Left lung (tissue), 10 donors: ENCODE data around the gene EVA1A. TPM values are rescaled to one million over a fixed set of nuclear protein-coding genes. Genes with fewer than 3 reads are reported as not detected.

Experiments used
- ATAC-seq: fragments of 200-7000 bp; cut with Tn5 transposase; one replicate; pipeline ENCODE4 v1.9.1; 2020; ENCODE audit warnings: moderate library complexity
- DNase-seq, 4 donors: peaks; one replicate each; pipeline ENCODE4 v3.0.0-alpha.2; 2013 to 2020
- H3K27ac ChIP-seq, 2 donors: fragments of 200-600 bp; sonication (generic) in 1 of 2; one replicate each; pipeline versions ENCODE4 v1.5.0 to v1.8.0; 2020 to 2021
- H3K27me3 ChIP-seq, 2 donors: fragments of 200-600 bp; sonication (generic) in 1 of 2; one replicate each; pipeline versions ENCODE4 v1.5.0 to v1.8.0; 2020 to 2021
- H3K36me3 ChIP-seq, 2 donors: fragments of 200-600 bp; sonication (generic) in 1 of 2; one replicate each; pipeline versions ENCODE4 v1.5.0 to v1.8.0; 2020 to 2021
- H3K4me1 ChIP-seq, 2 donors: fragments of 200-600 bp; one replicate each; pipeline ENCODE4 v1.8.0; 2021
- H3K4me3 ChIP-seq, 2 donors: fragments of 200-600 bp; sonication (generic) in 1 of 2; one replicate each; pipeline versions ENCODE4 v1.5.0 to v1.8.0; 2020 to 2021; ENCODE audit warnings: mild to moderate bottlenecking in 1 of 2
- H3K9me3 ChIP-seq, 2 donors: fragments of 200-600 bp; sonication (generic) in 1 of 2; one replicate each; pipeline versions ENCODE4 v1.5.0 to v1.8.0; 2020 to 2021
- CTCF ChIP-seq, 2 donors: fragments of 200-600 bp; sonication (generic) in 1 of 2; IDR thresholded peaks; one replicate each; pipeline versions ENCODE4 v1.5.0 to v1.8.0; 2021; ENCODE audit warnings: antibody characterized with exemption in 2 of 2
- intact Hi-C, 2 donors: fragments of 100-400 bp; cut with DNase I; formaldehyde crosslinking; loops; one replicate each; pipeline versions ENCODE4 v1.11.2 to v1.14.2; 2022
- polyA plus RNA-seq, 6 donors: library from polyadenylated mRNA; unstranded; fragments of 120-200 nt; gene quantifications; one replicate each; pipeline ENCODE4 v1.2.1, GENCODE V29; 2013; ENCODE audit not compliant: insufficient read length in 6 of 6
- total RNA-seq, 2 donors: library from RNA; stranded (reverse); fragmentation: NEBNext Ultra II Directional; extraction: Animal tissue kit (Norgen Biotek cat#: 25700); gene quantifications; one replicate each; pipeline ENCODE4 v1.2.1, GENCODE V29; 2021
- donor health status: DM: no; HTN: yes; CAD: no.
- donor health status: DM: no; HTN: no; CAD: no.

EVA1A gene
- total and polyA plus RNA-seq, 8 donors, result 23.2 to 54.7 (median 34.2) TPM

GRCh38 chr2:75447176-75447575 is 113.6 kb downstream of the EVA1A start:
- H3K36me3 ChIP-seq, result no peaks in the 10 kb centered on the region
- no peaks in the 10 kb centered on the region for H3K27me3 ChIP-seq
- no peak for DNase-seq
- intact Hi-C loops, result no loop called here
- H3K4me3 ChIP-seq, result no peak overlapping the region
- H3K9me3 ChIP-seq, result peaks cover 0 to 7% of the 10 kb centered on the region in 2 donors
- H3K27ac ChIP-seq, result no peak overlapping the region
- H3K4me1 ChIP-seq, result no peaks in the 10 kb centered on the region
- no peak for ATAC-seq
- no peak for TF ChIP-seq CTCF (IDR thresholded peaks at IDR 0.05)

Other genes starting within 250 kb of the EVA1A start
- gene MRPL19, start 85.8 kb upstream of the EVA1A start, total RNA-seq, result 10 to 100 TPM; 45.9 to 48.3 TPM
- gene MRPL19, start 85.8 kb upstream of the EVA1A start, polyA plus RNA-seq, result 10 to 100 TPM; 48.6 to 57.6 (median 53.2) TPM
- gene GCFC2, start 150.0 kb upstream of the EVA1A start, total RNA-seq, result 10 to 100 TPM; 10.4 to 14.3 TPM
- 10 to 100 TPM; 41.8 to 48.8 (median 46.2) TPM for gene GCFC2, start 150.0 kb upstream of the EVA1A start, polyA plus RNA-seq